TTC549 (cell line): ENCODE results near the gene IQSEC2.
A peak's percentile ranks its signal among the peaks of the same experiment; 100 is the strongest.

Experiments used
- FAIRE-seq: peaks from 2 replicates; lab custom pipeline; 2012; peaks lifted over from hg19 to GRCh38; lab: Jason Lieb, UNC

IQSEC2 gene

GRCh38 chrX:53281321-53281822, at the start of gene IQSEC2:
TSS of gene IQSEC2 (minus strand) at chrX:53281584.
- FAIRE-seq, result no peak

GRCh38 chrX:53330331-53330730, 48.9 kb upstream of the IQSEC2 start:
- FAIRE-seq, result no peak

- FAIRE-seq, result no peak
These were observed 43.4 kb upstream of the IQSEC2 start for GRCh38 chrX:53324803-53325202.

GRCh38 chrX:53324085-53324484, 42.7 kb upstream of the IQSEC2 start:
- no peak for FAIRE-seq

GRCh38 chrX:53323196-53323595, 41.8 kb upstream of the IQSEC2 start:
- no peak for FAIRE-seq

GRCh38 chrX:53321943-53322497, 40.6 kb upstream of the IQSEC2 start:
- no peak for FAIRE-seq

GRCh38 chrX:53321230-53321942, 40.0 kb upstream of the IQSEC2 start:
- FAIRE-seq, result no peak

- FAIRE-seq, result no peak
These were observed 39.3 kb upstream of the IQSEC2 start for GRCh38 chrX:53320543-53321229.

- FAIRE-seq, result no peak
These were observed 38.5 kb upstream of the IQSEC2 start for GRCh38 chrX:53319614-53320542.

- FAIRE-seq, result no peak
These were observed 37.5 kb upstream of the IQSEC2 start for GRCh38 chrX:53318766-53319353.

GRCh38 chrX:53317365-53318069, 36.1 kb upstream of the IQSEC2 start:
- FAIRE-seq, result no peak

- FAIRE-seq, result no peak
These were observed 35.5 kb upstream of the IQSEC2 start for GRCh38 chrX:53316860-53317237.

- FAIRE-seq, result no peak
These were observed 34.9 kb upstream of the IQSEC2 start for GRCh38 chrX:53316111-53316859.

GRCh38 chrX:53313728-53314105, 32.3 kb upstream of the IQSEC2 start:
- FAIRE-seq, result no peak

GRCh38 chrX:53312946-53313727, 31.8 kb upstream of the IQSEC2 start:
- peak; percentile 71 for FAIRE-seq

GRCh38 chrX:53309837-53310236, 28.5 kb upstream of the IQSEC2 start:
- no peak for FAIRE-seq

- no peak for FAIRE-seq
These were observed 27.5 kb upstream of the IQSEC2 start for GRCh38 chrX:53308836-53309235.

GRCh38 chrX:53305996-53306937, 24.9 kb upstream of the IQSEC2 start:
- no peak for FAIRE-seq
